Measurements from ENCODE around the gene DYRK2. TPM values are rescaled to one million over a fixed set of nuclear protein-coding genes. Genes with fewer than 3 reads are reported as not detected.

Gene DYRK2
- total RNA-seq, 4 donors from 2014 or later = 14.1 to 25.7 (median 15.9) TPM

- no peak overlapping the region for H3K27ac ChIP-seq
- TF ChIP-seq CTCF (IDR thresholded peaks at IDR 0.05 in 4 of 5, conservative IDR thresholded peaks at IDR 0.05 in 1 of 5) = no peak
- TF ChIP-seq POLR2A (IDR thresholded peaks at IDR 0.05) = no peak
- in situ Hi-C loops (cut with MboI; ENCODE audit: low sequenced_read_pairs in 4 of 4) = no loop called here
- DNase-seq (no peak), ATAC-seq (no peak)
- intact Hi-C loops (cut with DNase I; ENCODE audit: low total_unique reads) = no loop called here
- no peaks in the 10 kb centered on the region for H3K27me3 ChIP-seq
- H3K9me3 ChIP-seq = no peaks in the 10 kb centered on the region
- H3K36me3 ChIP-seq = no peaks in the 10 kb centered on the region
- H3K4me3 ChIP-seq = no peak overlapping the region
- H3K4me1 ChIP-seq = no peaks in the 10 kb centered on the region
Observed at GRCh38 chr12:67613040-67613439, 35.5 kb upstream of the DYRK2 start.

- in situ Hi-C loops (cut with MboI; ENCODE audit: low sequenced_read_pairs in 4 of 4) = no loop called here
Observed at GRCh38 chr12:67617629-67618028, 30.9 kb upstream of the DYRK2 start.

GRCh38 chr12:67618303-67618702 lies 30.2 kb upstream of the DYRK2 start:
- Histone ChIP-seq H3K4me1 (peaks cover 0 to 3% of the 10 kb centered on the region in 2 donors), H3K4me3 (no peak overlapping the region), H3K27me3 (no peaks in the 10 kb centered on the region), H3K27ac (no peak overlapping the region), H3K36me3 (no peaks in the 10 kb centered on the region), H3K9me3 (no peaks in the 10 kb centered on the region)
- no peak for TF ChIP-seq POLR2A (IDR thresholded peaks at IDR 0.05)
- no peak for TF ChIP-seq CTCF (IDR thresholded peaks at IDR 0.05 in 4 of 5, conservative IDR thresholded peaks at IDR 0.05 in 1 of 5)
- intact Hi-C loops (cut with DNase I; ENCODE audit: low total_unique reads) = no loop called here
- ATAC-seq (no peak), DNase-seq (no peak)
- in situ Hi-C loops (cut with MboI; ENCODE audit: low sequenced_read_pairs in 4 of 4) = no loop called here

More at GRCh38 chr12:67617629-67618028, 30.9 kb upstream of the DYRK2 start:
- Histone ChIP-seq H3K27me3 (no peaks in the 10 kb centered on the region), H3K27ac (no peak overlapping the region), H3K4me1 (peaks cover 0 to 3% of the 10 kb centered on the region in 2 donors), H3K36me3 (no peaks in the 10 kb centered on the region), H3K9me3 (no peaks in the 10 kb centered on the region), H3K4me3 (no peak overlapping the region)
- no peak for ATAC-seq
- DNase-seq = no peak
- TF ChIP-seq CTCF (IDR thresholded peaks at IDR 0.05 in 4 of 5, conservative IDR thresholded peaks at IDR 0.05 in 1 of 5) = no peak
- TF ChIP-seq POLR2A (IDR thresholded peaks at IDR 0.05) = no peak
- intact Hi-C loops (cut with DNase I; ENCODE audit: low total_unique reads) = no loop called here

DNA sequence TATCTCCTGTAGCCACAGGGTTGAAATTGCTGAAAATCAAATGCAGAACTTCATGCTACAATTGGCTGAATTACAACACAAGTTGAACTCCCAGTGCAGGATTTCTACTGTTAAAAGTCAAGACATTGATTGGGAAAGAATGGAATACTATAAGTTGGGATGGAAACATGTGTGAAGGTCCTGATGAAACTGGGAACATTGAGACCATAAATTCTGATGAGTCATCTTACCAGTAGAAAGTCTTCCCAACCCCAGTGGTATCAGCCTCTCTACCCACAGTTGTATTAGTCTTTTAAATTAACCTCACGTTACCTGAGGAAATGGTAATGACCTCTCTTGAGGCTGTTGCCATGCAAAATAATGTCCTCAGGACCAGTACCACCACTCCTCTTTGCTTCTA lies 27.4 kb upstream of the DYRK2 start:
- TF ChIP-seq CTCF (IDR thresholded peaks at IDR 0.05 in 4 of 5, conservative IDR thresholded peaks at IDR 0.05 in 1 of 5) (no peak), POLR2A (IDR thresholded peaks at IDR 0.05) (no peak)
- intact Hi-C loops (cut with DNase I; ENCODE audit: low total_unique reads) (no loop called here), in situ Hi-C loops (cut with MboI; ENCODE audit: low sequenced_read_pairs in 4 of 4) (no loop called here)
- ATAC-seq (no peak), DNase-seq (no peak)
- Histone ChIP-seq H3K4me1 (peaks cover 0 to 3% of the 10 kb centered on the region in 2 donors), H3K27me3 (no peaks in the 10 kb centered on the region), H3K9me3 (no peaks in the 10 kb centered on the region), H3K27ac (no peak overlapping the region), H3K36me3 (no peaks in the 10 kb centered on the region), H3K4me3 (no peak overlapping the region)

DNA sequence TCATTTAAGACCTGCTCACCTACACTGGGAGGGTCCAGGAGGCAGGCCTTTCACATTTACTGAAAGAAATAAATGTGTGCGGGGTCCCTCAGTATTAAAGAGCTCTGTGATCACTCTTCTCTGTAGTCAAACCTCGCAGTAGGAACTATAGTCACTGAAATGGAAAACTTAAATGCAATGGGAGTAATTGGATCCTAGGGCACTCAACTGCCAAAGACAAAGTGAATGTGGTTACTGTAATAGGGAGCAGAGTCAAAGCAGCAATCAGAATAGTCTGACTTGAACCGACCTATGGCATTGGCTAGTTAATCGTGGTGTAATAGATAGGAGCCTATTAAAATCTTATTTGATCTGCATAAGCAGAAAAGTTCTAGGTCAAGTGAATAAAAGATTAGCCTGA lies 26.6 kb upstream of the DYRK2 start:
- Histone ChIP-seq H3K9me3 (no peaks in the 10 kb centered on the region), H3K36me3 (no peaks in the 10 kb centered on the region), H3K27ac (no peak overlapping the region), H3K4me3 (no peak overlapping the region), H3K27me3 (no peaks in the 10 kb centered on the region), H3K4me1 (peaks cover 0 to 3% of the 10 kb centered on the region in 2 donors)
- TF ChIP-seq POLR2A (IDR thresholded peaks at IDR 0.05) (no peak), CTCF (IDR thresholded peaks at IDR 0.05 in 4 of 5, conservative IDR thresholded peaks at IDR 0.05 in 1 of 5) (no peak)
- in situ Hi-C loops (cut with MboI; ENCODE audit: low sequenced_read_pairs in 4 of 4) (no loop called here), intact Hi-C loops (cut with DNase I; ENCODE audit: low total_unique reads) (no loop called here)
- DNase-seq (no peak), ATAC-seq (peak in 1 of 2 donors; percentile 55)

All from gastrocnemius medialis (tissue), 4 donors.